ENCODE measurements around the gene E2F2.

- TF ChIP-seq REST (IDR thresholded peaks at IDR 0.05; ENCODE audit: insufficient read depth in 1 of 2, low read depth in 2 of 2, low read length in 2 of 2) (no peak), TAF1 (IDR thresholded peaks at IDR 0.05; ENCODE audit: borderline replicate concordance, insufficient read depth, low read length) (no peak)
Measured at GRCh38 chr1:23567996-23568607, 37.1 kb upstream of the E2F2 start.
